GM19023 (cell line): ENCODE data around the gene NRN1L.
A peak's percentile ranks its signal among the peaks of the same experiment; 100 is the strongest.
"Not testable (repeated sequence)": the region's sequence is repeated elsewhere in the genome, so short reads cannot be mapped to it uniquely, and the experiment has no call there.

Experiments
- ATAC-seq: cut with Tn5 transposase; IDR thresholded peaks from one replicate; pipeline ENCODE4 v1.9.1; 2021; ENCODE audit warnings: mild to moderate bottlenecking, moderate library complexity; ENCODE audit not compliant: unreplicated experiment

Gene NRN1L

DNA sequence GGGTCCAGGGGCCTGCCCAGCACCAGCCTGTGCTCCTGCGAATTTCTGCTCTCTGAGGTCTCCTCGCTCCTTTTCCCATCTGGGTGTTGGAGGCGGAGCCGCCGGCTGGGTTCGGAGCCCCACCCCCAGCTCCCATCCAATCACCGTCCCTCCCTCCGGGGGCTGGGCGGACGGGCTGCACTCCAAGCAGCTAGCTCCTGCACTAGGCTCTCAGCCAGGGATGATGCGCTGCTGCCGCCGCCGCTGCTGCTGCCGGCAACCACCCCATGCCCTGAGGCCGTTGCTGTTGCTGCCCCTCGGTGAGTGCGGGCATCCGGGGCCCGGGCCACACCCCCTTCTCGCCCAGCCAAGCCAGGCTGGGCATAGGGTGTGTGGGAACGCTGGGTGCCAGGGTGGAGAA, at the start of gene NRN1L:
NRN1L (plus strand) TSS at position 202 of the 400 bp plus-strand sequence; CDS start at position 221, 19 bp downstream.
- ATAC-seq: no peak

DNA sequence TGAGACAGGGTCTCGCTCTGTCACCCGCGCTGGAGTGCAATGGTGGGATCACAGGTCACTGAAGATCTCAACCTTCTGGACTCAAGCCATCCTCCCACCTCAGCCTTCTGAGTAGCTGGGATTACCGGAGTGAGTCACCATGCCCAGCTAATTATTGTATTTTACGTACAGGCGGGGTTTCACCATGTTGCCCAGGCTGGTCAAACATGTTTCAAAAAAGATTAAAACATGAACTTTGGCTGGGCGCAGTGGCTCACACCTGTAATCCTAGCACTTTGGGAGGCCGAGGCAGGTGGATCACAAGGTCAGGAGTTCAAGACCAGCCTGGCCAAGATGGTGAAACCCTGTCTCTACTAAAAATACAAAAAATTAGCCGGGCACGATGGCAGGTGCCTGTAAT, 47.5 kb upstream of the NRN1L start:
- ATAC-seq: not testable (repeated sequence)

DNA sequence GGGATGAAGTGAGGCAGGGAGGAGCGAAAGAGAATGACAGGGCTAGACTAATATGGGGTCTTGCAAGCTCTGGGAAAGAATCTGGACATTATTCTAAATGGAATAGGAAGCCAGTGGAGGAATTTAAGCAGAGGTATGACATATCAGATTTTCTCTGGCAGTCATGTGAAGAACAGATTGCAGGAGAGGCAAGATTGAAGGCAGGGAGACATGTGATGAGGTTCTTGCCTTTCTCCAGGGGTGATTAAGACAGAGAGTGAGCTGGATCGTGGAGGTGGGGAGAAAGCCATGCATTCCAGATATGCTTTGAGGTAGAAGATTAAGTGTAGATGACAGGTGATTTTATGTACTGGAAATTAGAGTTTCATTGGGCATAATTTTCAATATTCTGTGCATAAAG, 46.9 kb upstream of the NRN1L start:
- ATAC-seq: no peak

DNA sequence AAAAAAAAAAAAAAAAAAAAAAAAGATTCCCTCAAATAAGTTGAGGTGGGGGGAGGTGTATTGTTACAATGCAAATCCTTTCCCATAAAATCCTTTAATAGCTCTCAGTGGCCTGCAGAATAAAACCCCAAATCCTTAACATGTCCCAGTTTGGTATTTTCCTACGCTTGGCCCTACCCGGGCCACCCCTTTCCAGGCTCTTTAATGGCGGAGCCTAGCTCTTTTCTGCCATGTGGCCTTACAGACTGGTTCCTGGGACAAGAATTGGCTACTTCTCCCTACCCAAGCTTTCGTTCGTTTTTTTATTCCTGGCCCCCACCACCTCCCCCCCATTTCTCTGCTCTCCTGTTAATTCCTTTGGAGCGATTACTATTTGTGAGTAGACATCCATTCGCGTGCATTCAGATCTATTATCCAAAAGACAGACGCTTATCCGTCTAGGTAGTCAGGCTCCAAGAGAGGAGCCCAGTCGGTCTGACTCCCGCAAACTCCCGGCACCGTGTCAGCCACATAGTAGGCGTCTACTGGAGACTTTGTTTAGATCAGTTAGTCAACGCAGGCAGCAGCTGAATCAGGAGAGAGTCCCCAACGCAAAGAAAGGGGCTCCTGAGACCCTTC, 43.4 kb upstream of the NRN1L start:
- ATAC-seq: no peak

DNA sequence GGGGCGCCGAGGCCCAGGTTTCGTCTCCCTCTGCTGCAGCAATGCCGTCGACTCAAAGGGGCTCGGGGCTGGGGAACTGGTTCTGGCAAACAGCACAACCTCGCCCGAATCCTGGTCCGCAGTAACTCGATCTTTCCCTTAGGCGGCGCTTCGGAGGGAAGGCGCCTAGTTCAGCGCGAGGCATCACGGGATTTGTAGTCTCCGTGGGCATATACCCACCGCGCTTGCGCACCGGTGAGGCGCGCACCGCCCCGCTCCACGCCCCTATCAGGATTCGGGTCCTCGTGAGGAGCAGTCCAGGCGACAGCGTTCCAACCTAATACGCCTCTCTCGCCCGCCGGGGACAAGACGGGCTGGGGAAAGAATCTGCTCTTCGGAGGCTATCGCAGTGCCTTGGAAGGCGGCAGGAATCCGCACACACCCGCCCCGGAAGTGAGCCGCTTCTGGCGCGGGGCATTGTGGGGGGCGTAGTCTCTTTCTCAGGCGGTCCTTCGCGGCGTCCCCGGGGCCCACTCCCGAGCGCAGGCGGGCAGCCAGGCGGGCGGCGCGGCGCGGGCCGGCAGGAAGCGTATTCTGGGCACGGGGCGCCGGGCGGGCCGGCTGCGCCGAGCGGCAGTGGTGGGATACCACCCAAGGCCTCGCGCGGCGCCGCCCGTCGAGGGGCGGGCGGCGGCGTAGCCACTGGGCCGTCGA, 42.7 kb upstream of the NRN1L start, which contains the start of gene THAP11:
THAP11 (plus strand) TSS at position 505 of the 693 bp plus-strand sequence. CDS start 235 bp downstream, outside the sequence.
- peak; percentile 56 for ATAC-seq

DNA sequence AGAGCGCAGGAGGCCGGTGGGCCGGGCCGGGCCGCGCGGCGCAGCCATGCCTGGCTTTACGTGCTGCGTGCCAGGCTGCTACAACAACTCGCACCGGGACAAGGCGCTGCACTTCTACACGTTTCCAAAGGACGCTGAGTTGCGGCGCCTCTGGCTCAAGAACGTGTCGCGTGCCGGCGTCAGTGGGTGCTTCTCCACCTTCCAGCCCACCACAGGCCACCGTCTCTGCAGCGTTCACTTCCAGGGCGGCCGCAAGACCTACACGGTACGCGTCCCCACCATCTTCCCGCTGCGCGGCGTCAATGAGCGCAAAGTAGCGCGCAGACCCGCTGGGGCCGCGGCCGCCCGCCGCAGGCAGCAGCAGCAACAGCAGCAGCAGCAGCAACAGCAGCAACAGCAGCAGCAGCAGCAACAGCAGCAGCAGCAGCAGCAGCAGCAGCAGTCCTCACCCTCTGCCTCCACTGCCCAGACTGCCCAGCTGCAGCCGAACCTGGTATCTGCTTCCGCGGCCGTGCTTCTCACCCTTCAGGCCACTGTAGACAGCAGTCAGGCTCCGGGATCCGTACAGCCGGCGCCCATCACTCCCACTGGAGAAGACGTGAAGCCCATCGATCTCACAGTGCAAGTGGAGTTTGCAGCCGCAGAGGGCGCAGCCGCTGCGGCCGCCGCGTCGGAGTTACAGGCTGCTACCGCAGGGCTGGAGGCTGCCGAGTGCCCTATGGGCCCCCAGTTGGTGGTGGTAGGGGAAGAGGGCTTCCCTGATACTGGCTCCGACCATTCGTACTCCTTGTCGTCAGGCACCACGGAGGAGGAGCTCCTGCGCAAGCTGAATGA, 42.0 kb upstream of the NRN1L start:
- ATAC-seq: peak; percentile 11

DNA sequence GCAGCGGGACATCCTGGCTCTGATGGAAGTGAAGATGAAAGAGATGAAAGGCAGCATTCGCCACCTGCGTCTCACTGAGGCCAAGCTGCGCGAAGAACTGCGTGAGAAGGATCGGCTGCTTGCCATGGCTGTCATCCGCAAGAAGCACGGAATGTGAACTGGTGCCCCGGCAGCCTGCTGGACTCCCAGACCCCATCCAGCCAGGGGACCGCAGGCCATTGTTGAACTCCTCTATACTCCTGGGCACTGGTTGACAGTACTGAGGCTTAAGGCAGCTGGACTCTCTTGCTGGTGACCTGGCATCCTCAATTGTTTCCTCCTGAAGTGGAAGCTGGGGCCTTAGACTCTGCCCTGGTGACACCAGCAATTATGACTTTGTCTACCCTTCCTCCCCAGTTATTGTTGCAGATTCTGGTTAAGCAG, 41.3 kb upstream of the NRN1L start:
- no peak for ATAC-seq

DNA sequence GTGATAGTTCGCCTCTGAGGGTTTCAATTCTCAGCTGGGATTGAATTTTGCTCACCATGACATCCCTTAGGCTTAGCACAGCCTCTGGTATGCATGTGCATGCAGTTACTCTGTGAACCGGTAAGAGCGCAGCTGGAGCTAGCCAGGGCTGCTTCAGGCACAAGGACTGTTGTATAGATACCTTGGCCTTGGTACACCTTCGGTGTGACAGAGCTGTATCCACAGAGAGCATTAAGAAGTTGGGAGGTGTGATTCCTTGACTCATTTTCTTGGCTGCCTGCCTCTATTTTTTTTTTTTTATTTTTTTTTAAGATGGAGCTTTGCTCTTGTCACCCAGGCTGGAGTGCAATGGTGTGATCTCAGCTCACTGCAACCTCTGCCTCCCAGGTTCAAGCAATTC, 40.2 kb upstream of the NRN1L start:
- ATAC-seq: no peak

DNA sequence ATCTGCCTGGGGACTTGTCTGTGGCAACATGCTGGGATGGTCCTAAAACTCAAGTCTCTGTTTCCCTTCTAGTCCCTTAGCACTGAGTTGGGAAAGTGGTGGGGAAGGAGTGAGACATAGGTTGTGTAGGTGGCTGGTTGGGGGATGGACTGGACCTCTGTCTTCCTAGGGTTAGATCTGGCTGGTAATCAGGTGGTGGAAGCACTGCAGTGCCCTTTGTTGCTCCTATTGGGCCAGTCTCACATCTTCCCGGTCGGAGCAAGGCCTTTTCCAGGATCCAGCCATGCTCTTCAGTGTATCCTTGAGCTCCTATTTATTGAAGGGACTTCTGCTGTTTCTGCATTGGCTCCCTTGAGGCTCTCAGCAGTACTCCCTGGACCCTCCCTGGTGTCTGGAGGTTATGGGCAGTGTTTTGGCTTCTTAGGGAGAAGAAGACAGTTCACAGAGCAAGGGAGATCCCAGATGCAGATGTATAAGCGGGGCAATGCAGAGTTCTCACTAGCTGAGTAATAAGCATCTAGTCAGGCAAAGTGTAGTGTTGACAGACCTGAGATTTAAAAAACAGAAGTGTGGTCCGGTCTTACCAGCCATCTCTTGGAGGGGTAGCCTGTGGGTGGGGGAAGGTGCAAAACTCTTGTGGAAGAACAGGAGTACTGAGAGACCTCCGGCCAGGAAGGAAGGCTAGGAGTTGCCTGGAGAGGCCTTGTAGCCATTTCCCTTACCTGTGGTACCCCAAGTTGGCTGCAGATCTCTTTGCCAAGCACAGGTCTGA, 39.2 kb upstream of the NRN1L start:
- no peak for ATAC-seq

DNA sequence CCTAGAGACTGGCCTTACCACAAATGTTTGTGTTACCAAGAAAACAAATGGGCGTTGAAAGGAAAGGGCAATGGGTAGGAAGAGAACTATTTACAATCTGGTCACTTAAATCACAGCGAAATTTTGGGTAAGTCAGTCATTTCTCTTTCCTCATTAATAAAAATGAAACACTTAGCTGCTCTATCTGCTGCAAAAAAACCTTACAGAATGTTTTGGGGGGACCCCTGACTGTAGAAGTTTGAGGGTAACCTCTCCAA, 38.7 kb upstream of the NRN1L start:
- ATAC-seq: no peak

DNA sequence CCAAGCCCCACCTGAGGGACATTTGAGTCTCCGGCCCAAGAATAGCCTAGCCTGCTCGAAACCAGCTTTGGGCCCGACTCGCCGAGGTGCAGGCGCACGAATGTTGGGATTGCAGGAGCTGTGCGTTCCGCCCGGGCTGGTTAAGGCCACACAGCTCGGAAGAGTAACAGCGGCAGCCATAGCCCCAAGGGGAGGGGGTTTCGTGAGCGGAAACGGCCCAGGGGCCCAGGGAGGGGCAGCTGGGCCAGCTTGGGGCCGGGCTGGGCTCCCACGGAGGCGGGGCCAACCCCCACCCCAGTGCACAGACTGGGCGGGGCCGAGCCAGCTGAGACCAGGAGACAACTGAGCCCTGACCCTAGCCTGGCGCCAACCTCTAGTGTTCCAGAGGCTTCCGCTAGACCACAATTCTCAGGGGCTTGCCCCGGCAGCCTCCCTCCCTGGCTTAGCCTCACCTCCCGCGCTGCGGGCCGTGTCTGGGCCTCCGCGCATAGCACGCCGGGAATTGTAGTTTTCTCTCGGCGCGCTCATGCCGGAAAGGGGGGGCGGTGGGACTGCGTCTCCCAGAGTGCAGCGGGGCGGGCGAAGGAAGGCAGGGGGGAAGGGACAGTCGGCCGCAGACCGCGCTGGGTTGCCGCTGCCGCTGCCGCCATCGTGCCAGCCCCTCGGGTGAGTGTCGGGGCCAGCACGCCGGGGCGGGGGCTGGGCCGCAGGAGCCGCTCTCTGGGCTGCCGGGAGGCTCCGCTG, 38.2 kb upstream of the NRN1L start, which contains the start of gene NUTF2:
NUTF2 (plus strand) TSS at position 614 of the 744 bp plus-strand sequence. CDS start 18,198 bp downstream, outside the sequence.
- peak; percentile 58 for ATAC-seq

DNA sequence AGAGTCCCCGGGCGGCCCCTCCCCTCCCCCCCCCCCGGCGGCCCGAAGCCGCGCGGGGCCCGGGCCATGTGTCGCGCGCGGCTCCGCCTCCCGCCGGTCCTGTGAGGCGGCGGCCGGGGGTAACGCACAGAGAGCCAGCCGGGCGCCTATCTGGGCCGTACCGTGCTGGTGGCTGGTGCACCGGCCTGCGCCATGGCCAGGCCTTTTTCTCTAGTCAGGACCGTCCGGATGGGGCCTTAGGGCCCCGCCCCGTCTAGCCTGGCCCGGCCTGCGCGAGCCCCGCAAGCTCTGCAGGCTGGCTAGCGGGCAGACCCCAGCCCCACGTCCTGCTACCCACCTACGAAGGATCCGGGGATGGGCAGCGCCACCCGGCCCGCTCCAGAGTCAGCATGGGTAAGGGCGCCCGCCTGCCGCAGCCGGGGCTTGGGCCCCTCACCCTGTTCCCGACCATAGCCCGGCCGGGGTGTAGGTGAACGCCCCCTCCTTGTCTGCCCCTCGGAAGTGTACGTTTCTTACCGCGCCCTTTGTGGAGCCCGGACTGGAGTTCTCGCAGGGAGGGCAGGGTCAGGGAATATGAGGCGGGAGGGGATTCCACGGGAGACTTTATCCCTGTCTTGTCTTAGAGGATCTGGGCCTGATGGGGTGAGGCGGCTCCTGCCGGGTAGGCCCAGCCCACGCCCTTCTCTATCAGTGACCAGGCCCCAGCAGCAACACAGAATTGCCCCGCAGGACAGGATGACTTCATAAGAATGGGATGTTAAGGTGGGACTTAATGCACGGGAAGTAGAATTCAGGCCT, 37.4 kb upstream of the NRN1L start, which contains the start of gene CENPT:
CENPT (minus strand) TSS at position 630 of the 798 bp plus-strand sequence. CDS start 13,834 bp downstream, outside the sequence.
- ATAC-seq: peak; percentile 40

DNA sequence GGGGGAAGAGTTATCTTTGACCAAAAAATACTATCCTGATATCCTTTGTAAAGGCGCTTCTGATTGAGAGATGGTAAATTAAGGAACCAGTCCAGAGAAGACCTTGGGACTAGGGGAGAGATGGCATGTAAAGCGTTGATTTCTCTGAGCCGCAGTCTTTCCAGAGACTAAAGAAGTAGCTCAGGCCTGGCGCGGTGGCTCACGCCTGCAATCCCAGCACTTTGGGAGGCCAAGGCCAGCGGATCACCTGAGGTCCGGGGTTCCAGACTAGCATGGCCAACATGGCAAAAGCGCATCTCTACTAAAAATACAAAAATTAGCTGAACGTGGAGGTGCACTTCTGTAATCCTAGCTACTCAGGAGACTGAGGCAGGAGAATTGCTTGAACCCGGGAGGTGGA, 36.6 kb upstream of the NRN1L start:
- ATAC-seq: no peak

DNA sequence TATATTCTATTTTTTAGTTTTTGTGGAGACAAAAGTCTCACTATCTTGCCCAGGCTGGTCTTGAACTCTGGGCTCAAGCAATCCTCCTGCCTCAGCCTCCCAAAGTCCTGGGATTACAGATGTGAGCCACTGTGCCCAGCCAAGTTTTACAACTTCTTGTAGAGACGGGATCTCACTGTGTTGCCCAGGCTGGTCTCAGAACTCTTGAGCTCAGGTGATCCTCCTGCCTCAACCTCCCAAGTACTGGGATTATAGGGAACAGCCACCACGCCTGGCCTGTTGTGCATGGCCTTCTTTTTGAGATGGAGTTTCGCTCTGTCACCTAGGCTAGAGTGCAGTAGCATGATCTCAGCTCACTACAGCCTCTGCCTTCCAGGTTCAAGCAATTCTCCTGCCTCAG, 31.0 kb upstream of the NRN1L start:
- no peak for ATAC-seq

DNA sequence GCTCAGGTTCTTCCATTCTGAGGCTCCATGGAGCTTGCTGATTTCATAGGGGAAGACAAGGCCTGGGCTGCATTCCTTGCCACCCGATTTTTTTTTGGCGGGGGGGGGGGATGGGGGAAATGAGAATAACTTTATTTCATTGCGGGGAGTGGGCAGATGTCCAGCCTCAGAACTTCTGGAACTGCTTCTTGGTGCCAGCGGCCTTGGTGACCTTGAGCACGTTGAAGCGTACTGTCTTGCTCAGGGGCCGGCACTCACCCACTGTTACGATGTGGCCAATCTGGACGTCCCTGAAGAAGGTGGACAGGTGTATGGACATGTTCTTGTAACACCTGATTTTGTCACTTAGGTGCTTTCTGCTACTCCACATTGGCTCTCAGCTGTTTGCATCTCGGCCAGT, 28.9 kb upstream of the NRN1L start:
- no peak for ATAC-seq

DNA sequence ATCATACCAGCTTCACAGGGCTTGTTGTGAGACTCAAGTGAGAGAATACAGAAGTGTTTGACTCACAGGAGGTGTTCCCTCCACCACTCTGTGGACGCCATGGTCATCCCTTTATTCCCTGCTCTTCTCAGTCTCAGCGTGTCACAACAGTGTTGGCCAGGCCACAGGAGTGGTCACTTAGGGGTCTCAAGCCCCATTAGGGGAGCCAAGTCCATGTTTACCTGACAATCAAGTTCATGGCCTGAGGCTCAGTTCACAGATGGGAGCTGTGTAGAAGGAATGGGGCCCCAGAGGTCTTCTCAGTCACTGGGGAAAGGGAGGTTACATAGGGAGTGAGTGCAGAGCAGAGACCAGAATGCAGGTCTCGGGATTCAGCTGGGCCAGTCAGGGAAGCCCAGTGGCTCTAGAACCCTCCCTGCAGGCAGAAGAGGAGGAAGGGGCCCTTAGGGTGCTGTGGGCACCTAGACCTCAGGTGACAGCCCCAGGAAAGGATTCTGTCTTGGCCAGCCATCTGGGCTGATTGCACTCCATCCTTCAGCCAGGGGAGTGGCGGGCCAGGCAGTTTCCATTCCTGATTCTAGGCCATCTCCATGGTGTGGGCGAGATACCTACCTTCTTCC, 27.6 kb upstream of the NRN1L start:
- no peak for ATAC-seq

DNA sequence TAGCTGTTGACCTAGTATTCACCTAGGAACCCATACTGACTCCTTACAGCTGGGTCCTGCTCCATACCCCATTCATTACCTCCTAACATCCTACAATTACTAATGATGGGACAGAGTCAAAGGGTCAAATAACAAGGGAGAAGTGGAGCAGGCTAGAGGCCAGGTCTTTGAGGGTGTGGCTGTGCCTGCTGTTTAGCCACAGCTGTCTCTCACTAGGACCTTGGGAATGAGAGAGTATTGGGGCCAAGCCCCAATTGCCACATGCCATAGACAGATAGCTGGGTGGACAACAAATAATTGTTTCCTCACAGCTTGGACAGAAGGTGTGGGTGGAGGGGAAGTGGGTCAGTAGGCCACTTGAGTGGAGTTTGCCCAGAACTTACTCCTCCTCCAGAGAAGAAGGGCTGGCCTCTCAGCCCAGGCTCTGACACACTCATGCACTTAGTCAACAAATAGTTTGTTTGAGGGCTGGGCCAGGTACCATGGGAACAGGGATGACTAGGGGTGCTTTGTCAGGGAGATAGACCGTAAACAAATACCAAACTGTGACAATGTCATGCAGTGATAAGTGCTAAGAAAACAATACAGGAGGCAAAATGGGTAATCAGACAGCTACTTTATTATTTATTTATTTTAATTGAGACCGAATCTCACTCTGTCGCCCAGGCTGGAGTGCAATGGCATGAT, 27.0 kb upstream of the NRN1L start:
- no peak for ATAC-seq

DNA sequence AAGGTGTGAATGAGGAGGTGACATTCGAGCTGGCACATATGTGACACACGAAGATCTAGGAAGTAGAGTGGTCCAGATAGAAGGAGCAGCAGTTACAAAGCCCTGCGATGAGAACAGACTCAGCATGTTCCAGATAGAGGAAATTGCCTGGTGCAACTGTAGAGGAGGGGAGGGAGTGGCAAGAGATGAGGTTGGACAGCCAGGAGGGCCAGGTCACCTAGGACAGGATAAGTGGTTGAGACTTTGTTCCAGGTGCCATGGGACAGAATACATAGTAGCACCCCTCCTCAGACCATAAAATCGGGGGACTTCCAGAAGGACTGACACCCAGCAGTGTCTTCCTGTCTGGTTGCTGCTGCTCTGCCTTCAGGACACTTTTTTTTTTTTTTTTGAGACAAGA, 26.2 kb upstream of the NRN1L start:
- ATAC-seq: no peak
